HEK293 (cell line): ENCODE measurements around the gene BUB1.

Source experiments
- CTCF ChIA-PET: fragments of 350-600 bp; formaldehyde crosslinking; extraction: SDS; loops from one replicate; lab custom pipeline; 2021; ENCODE audit warnings: antibody characterized with exemption; lab: Yijun Ruan, JAX
- POLR2A ChIA-PET: fragments of 300-600 bp; formaldehyde crosslinking; extraction: SDS; loops from one replicate; lab custom pipeline; 2020; ENCODE audit warnings: antibody characterized with exemption, inconsistent platforms; lab: Yijun Ruan, JAX
- H3K27ac ChIP-seq: fragments of 200-500 bp; sonication (Bioruptor generic); 2 replicates; pipeline ENCODE4 v1.5.1; 2014; ENCODE audit warnings: low read depth, low read length, control low read depth, inconsistent platforms; ENCODE audit errors: extremely low read depth
- H3K36me3 ChIP-seq, 2 experiments: fragments of 200-500 bp in 1 of 2; sonication (Bioruptor generic) in 1 of 2; 1 replicate in 1 of 2; 2 replicates in 1 of 2; pipeline ENCODE4 v1.5.1; 2014 to 2017; ENCODE audit warnings: inconsistent platforms in 2 of 2, low read length in 2 of 2; ENCODE audit not compliant: control insufficient read depth in 2 of 2, insufficient read depth in 1 of 2
- H3K4me1 ChIP-seq: fragments of 200-500 bp; sonication (Bioruptor generic); 2 replicates; pipeline ENCODE4 v1.5.1; 2014; ENCODE audit warnings: mild to moderate bottlenecking, low read length, inconsistent platforms; ENCODE audit not compliant: control insufficient read depth, insufficient read depth
- H3K4me3 ChIP-seq: 2 replicates; pipeline ENCODE4 v1.5.1; 2011; ENCODE audit warnings: low read depth, mild to moderate bottlenecking, control low read depth, low read length, moderate library complexity
- H3K9me3 ChIP-seq: fragments of 200-500 bp; sonication (Bioruptor generic); 2 replicates; pipeline ENCODE4 v1.5.1; 2014; ENCODE audit warnings: low read depth, low read length, inconsistent platforms; ENCODE audit not compliant: control insufficient read depth, insufficient read depth
- KLF1 ChIP-seq: fragments of 450-650 bp; formaldehyde crosslinking; IDR thresholded peaks from 2 replicates; pipeline ENCODE4 v1.5.1; 2016; ENCODE audit warnings: missing biosample characterization, missing genetic modification characterization
- PBX3 ChIP-seq: sonication (generic); formaldehyde crosslinking; IDR thresholded peaks from 2 replicates; pipeline ENCODE4 v1.8.1; 2022; ENCODE audit warnings: mild to moderate bottlenecking, moderate library complexity, missing genetic modification reagents
- PRDM4 ChIP-seq: fragments of 450-650 bp; formaldehyde crosslinking; IDR thresholded peaks from 2 replicates; pipeline ENCODE4 v1.5.1; 2017; ENCODE audit warnings: missing biosample characterization, missing genetic modification characterization
- SETDB1 ChIP-seq: IDR thresholded peaks from one replicate; pipeline ENCODE4 v1.6.1; 2017; ENCODE audit warnings: mild to moderate bottlenecking, low read length, moderate library complexity, mixed read lengths; ENCODE audit not compliant: insufficient read length
- ZBTB44 ChIP-seq: fragments of 450-650 bp; IDR thresholded peaks from 2 replicates; pipeline ENCODE4 v1.5.1; 2018; ENCODE audit warnings: missing biosample characterization, mild to moderate bottlenecking, missing genetic modification characterization
- ZNF274 ChIP-seq, 2 experiments: fragments of 200-500 bp in 1 of 2; fragments of 450-650 bp in 1 of 2; sonication (Bioruptor generic) in 1 of 2; formaldehyde crosslinking in 1 of 2; IDR thresholded peaks; 2 replicates each; pipeline versions ENCODE4 v1.5.1 to v1.6.1; 2014 to 2016; ENCODE audit warnings: borderline replicate concordance in 1 of 2, inconsistent platforms in 1 of 2, low read length in 1 of 2, missing biosample characterization in 1 of 2, missing genetic modification characterization in 1 of 2
- ZNF335 ChIP-seq: fragments of 450-650 bp; formaldehyde crosslinking; conservative IDR thresholded peaks from 2 replicates; pipeline ENCODE4 v1.5.1; 2016; ENCODE audit warnings: missing biosample characterization, missing genetic modification characterization
- ZNF513 ChIP-seq: fragments of 450-650 bp; IDR thresholded peaks from 2 replicates; pipeline ENCODE4 v1.5.1; 2018; ENCODE audit warnings: missing biosample characterization, missing genetic modification characterization
- ZNF530 ChIP-seq: fragments of 450-650 bp; formaldehyde crosslinking; IDR thresholded peaks from 2 replicates; pipeline ENCODE4 v1.5.1; 2016; ENCODE audit warnings: low read depth, missing biosample characterization, missing genetic modification characterization
- ZNF596 ChIP-seq: fragments of 450-650 bp; IDR thresholded peaks from 2 replicates; pipeline ENCODE4 v1.5.0; 2018; ENCODE audit warnings: missing biosample characterization, mild to moderate bottlenecking, missing genetic modification characterization, moderate library complexity
- ZNF658 ChIP-seq: fragments of 450-650 bp; formaldehyde crosslinking; IDR thresholded peaks from 2 replicates; pipeline ENCODE4; 2016; ENCODE audit warnings: missing biosample characterization, missing genetic modification characterization
- ZNF704 ChIP-seq: fragments of 450-650 bp; formaldehyde crosslinking; IDR thresholded peaks from 2 replicates; pipeline ENCODE4 v1.5.1; 2016; ENCODE audit warnings: missing biosample characterization, missing genetic modification characterization
- ZSCAN16 ChIP-seq: fragments of 450-650 bp; formaldehyde crosslinking; IDR thresholded peaks from 2 replicates; pipeline ENCODE4 v1.5.1; 2016; ENCODE audit warnings: missing biosample characterization, missing genetic modification characterization
- ZSCAN18 ChIP-seq: fragments of 450-650 bp; formaldehyde crosslinking; IDR thresholded peaks from 2 replicates; pipeline ENCODE4 v1.5.1; 2016; ENCODE audit warnings: missing biosample characterization, missing genetic modification characterization
- ZSCAN5A ChIP-seq: fragments of 450-650 bp; formaldehyde crosslinking; IDR thresholded peaks from 2 replicates; pipeline ENCODE4 v1.5.1; 2016; ENCODE audit warnings: missing biosample characterization, missing genetic modification characterization
- TF ChIP-seq, protein P1 (sequence below): fragments of 450-650 bp; formaldehyde crosslinking; IDR thresholded peaks from 2 replicates; pipeline ENCODE4 v1.5.1; 2016; ENCODE audit warnings: missing biosample characterization, missing genetic modification characterization, borderline replicate concordance
- TF ChIP-seq, protein P2 (sequence below): fragments of 450-650 bp; formaldehyde crosslinking; IDR thresholded peaks from 2 replicates; pipeline ENCODE4 v1.5.1; 2017; ENCODE audit warnings: missing biosample characterization, missing genetic modification characterization

Gene BUB1

GRCh38 chr2:110639972-110640371 is 37.9 kb downstream of the BUB1 start (continued):
- no peak for TF ChIP-seq ZBTB44 (tag by site-specific recombination)
- TF ChIP-seq ZNF530 (tag by site-specific recombination) = no peak
- no peak for TF ChIP-seq ZNF596 (tag by site-specific recombination)
- TF ChIP-seq ZSCAN5A (tag by site-specific recombination) = no peak
- TF ChIP-seq KLF1 (tag by site-specific recombination) = no peak
- TF ChIP-seq ZNF704 (tag by site-specific recombination) = no peak
- no peak for TF ChIP-seq PBX3

- CTCF ChIA-PET = no interaction called here
- Histone ChIP-seq H3K27ac (no peak overlapping the region), H3K9me3 (no peaks in the 10 kb centered on the region), H3K4me3 (no peak overlapping the region), H3K4me1 (no peaks in the 10 kb centered on the region), H3K36me3 (peaks cover 60 to 84% of the 10 kb centered on the region in 2 experiments)
- TF ChIP-seq ZNF658 (no peak), SETDB1 (no peak), ZNF274 (IDR thresholded peaks at IDR 0.05; ENCODE audit: low read length) (no peak), ZNF274 (tag by site-specific recombination; IDR thresholded peaks at IDR 0.05; ENCODE audit: borderline replicate concordance) (no peak), PRDM4 (tag by site-specific recombination) (no peak), ZSCAN16 (no peak), ZNF335 (no peak), ZNF513 (tag by site-specific recombination) (no peak), ZSCAN18 (no peak), KLF1 (tag by site-specific recombination) (no peak)
- TF ChIP-seq, protein P1, sequence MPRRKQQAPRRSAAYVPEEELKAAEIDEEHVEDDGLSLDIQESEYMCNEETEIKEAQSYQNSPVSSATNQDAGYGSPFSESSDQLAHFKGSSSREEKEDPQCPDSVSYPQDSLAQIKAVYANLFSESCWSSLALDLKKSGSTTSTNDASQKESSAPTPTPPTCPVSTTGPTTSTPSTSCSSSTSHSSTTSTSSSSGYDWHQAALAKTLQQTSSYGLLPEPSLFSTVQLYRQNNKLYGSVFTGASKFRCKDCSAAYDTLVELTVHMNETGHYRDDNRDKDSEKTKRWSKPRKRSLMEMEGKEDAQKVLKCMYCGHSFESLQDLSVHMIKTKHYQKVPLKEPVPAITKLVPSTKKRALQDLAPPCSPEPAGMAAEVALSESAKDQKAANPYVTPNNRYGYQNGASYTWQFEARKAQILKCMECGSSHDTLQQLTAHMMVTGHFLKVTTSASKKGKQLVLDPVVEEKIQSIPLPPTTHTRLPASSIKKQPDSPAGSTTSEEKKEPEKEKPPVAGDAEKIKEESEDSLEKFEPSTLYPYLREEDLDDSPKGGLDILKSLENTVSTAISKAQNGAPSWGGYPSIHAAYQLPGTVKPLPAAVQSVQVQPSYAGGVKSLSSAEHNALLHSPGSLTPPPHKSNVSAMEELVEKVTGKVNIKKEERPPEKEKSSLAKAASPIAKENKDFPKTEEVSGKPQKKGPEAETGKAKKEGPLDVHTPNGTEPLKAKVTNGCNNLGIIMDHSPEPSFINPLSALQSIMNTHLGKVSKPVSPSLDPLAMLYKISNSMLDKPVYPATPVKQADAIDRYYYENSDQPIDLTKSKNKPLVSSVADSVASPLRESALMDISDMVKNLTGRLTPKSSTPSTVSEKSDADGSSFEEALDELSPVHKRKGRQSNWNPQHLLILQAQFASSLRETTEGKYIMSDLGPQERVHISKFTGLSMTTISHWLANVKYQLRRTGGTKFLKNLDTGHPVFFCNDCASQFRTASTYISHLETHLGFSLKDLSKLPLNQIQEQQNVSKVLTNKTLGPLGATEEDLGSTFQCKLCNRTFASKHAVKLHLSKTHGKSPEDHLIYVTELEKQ (tag by site-specific recombination) = no peak
- TF ChIP-seq, protein P2, sequence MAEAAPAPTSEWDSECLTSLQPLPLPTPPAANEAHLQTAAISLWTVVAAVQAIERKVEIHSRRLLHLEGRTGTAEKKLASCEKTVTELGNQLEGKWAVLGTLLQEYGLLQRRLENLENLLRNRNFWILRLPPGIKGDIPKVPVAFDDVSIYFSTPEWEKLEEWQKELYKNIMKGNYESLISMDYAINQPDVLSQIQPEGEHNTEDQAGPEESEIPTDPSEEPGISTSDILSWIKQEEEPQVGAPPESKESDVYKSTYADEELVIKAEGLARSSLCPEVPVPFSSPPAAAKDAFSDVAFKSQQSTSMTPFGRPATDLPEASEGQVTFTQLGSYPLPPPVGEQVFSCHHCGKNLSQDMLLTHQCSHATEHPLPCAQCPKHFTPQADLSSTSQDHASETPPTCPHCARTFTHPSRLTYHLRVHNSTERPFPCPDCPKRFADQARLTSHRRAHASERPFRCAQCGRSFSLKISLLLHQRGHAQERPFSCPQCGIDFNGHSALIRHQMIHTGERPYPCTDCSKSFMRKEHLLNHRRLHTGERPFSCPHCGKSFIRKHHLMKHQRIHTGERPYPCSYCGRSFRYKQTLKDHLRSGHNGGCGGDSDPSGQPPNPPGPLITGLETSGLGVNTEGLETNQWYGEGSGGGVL (tag by site-specific recombination) = no peak
- POLR2A ChIA-PET = interaction anchor here (1.6 kb wide), 1 partner anchor 39 kb away, joined by 3 read pairs; the partner anchor contains the start of gene BUB1
Observed at GRCh38 chr2:110638952-110639695, 38.7 kb downstream of the BUB1 start.
